ENCODE data around the gene TMUB1.

- TF ChIP-seq CTCF (IDR thresholded peaks at IDR 0.05) = no peak
- no peak for TF ChIP-seq EZH2 (IDR thresholded peaks at IDR 0.05; ENCODE audit: borderline replicate concordance, insufficient read depth, low read depth, low read length, poor library complexity, severe bottlenecking)
Measured at GRCh38 chr7:151075978-151076426, 7.3 kb downstream of the TMUB1 start.

Data from B cell (primary cell).